K562 (cell line): ENCODE results near the gene U2SURP. TPM values are rescaled to one million over a fixed set of nuclear protein-coding genes. Genes with fewer than 3 reads are reported as not detected.

ENCODE experiments used
- BMI1 ChIP-seq: fragments of 150-350 bp; IDR thresholded peaks from 2 replicates; pipeline ENCODE4 v1.6.1; 2014; ENCODE audit warnings: low read length
- CBFB ChIP-seq: sonication (generic); formaldehyde crosslinking; IDR thresholded peaks from 2 replicates; pipeline ENCODE4 v1.4.0; 2020; ENCODE audit warnings: mild to moderate bottlenecking, missing genetic modification reagents
- DDX20 ChIP-seq: fragments of 450-650 bp; IDR thresholded peaks from 2 replicates; pipeline ENCODE4 v1.6.1; 2016; ENCODE audit warnings: missing genetic modification characterization, low read depth, mild to moderate bottlenecking, missing compliant biosample characterization, moderate library complexity
- E4F1 ChIP-seq: fragments of 250-450 bp; sonication (Bioruptor Pico); IDR thresholded peaks from 2 replicates; pipeline ENCODE4 v1.5.0; 2021; ENCODE audit warnings: mild to moderate bottlenecking, borderline replicate concordance
- ELF1 ChIP-seq: fragments of 200-800 bp; sonication (Bioruptor generic); IDR thresholded peaks from 2 replicates; pipeline ENCODE4 v1.6.1; 2016; ENCODE audit warnings: missing genetic modification characterization, missing compliant biosample characterization
- ETV1 ChIP-seq: fragments of 450-650 bp; conservative IDR thresholded peaks from 2 replicates; pipeline ENCODE4 v1.6.1; 2016; ENCODE audit warnings: missing genetic modification characterization, control low read depth, low read depth, missing compliant biosample characterization
- EZH2 ChIP-seq: IDR thresholded peaks from 2 replicates; pipeline ENCODE4 v1.6.1; 2012; ENCODE audit warnings: low read depth, mild to moderate bottlenecking, inconsistent platforms, low read length, borderline replicate concordance
- FOXJ3 ChIP-seq: sonication (generic); formaldehyde crosslinking; IDR thresholded peaks from 2 replicates; pipeline ENCODE4 v1.4.0; 2020; ENCODE audit warnings: mild to moderate bottlenecking, missing genetic modification reagents
- HOMEZ ChIP-seq: fragments of 250-450 bp; sonication (Bioruptor Pico); IDR thresholded peaks from 2 replicates; pipeline ENCODE4 v1.4.0; 2020; ENCODE audit warnings: mild to moderate bottlenecking, moderate library complexity
- ILF3 ChIP-seq: fragments of 450-650 bp; IDR thresholded peaks from 2 replicates; pipeline ENCODE4 v1.6.1; 2018; ENCODE audit warnings: antibody characterized with exemption, mild to moderate bottlenecking, moderate library complexity, borderline replicate concordance
- JUNB ChIP-seq: fragments of 450-650 bp; formaldehyde crosslinking; conservative IDR thresholded peaks from 2 replicates; pipeline ENCODE4 v1.4.0; 2020; ENCODE audit warnings: mild to moderate bottlenecking
- KAT8 ChIP-seq: fragments of 450-650 bp; IDR thresholded peaks from 2 replicates; pipeline ENCODE4 v1.6.1; 2016; ENCODE audit warnings: low read depth, mild to moderate bottlenecking
- KDM1A ChIP-seq, 2 experiments: fragments of 450-650 bp; IDR thresholded peaks; 2 replicates each; pipeline ENCODE4 v1.6.1; 2016; ENCODE audit warnings: mild to moderate bottlenecking in 2 of 2
- MAFK ChIP-seq: IDR thresholded peaks from 2 replicates; pipeline ENCODE4 v1.6.1; 2011; ENCODE audit warnings: low read length, improper control_type of control experiment
- MTA3 ChIP-seq: fragments of 450-650 bp; formaldehyde crosslinking; IDR thresholded peaks from 2 replicates; pipeline ENCODE4 v1.6.1; 2017; ENCODE audit warnings: mild to moderate bottlenecking, borderline replicate concordance
- NFATC3 ChIP-seq: fragments of 450-650 bp; IDR thresholded peaks from 2 replicates; pipeline ENCODE4 v1.6.1; 2017; ENCODE audit warnings: mild to moderate bottlenecking
- NFYB ChIP-seq: IDR thresholded peaks from 2 replicates; pipeline ENCODE4 v1.6.1; 2011; ENCODE audit warnings: mild to moderate bottlenecking, moderate library complexity; ENCODE audit not compliant: insufficient read length; ENCODE audit errors: extremely low read depth
- NR2C1 ChIP-seq, 2 experiments: fragments of 450-650 bp; IDR thresholded peaks; 2 replicates each; pipeline ENCODE4 v1.6.1; 2017; ENCODE audit warnings: mild to moderate bottlenecking in 2 of 2, antibody characterized with exemption in 1 of 2, inconsistent platforms in 1 of 2, missing compliant biosample characterization in 1 of 2, missing genetic modification characterization in 1 of 2
- POLR2AphosphoS5 ChIP-seq: IDR thresholded peaks from 2 replicates; pipeline ENCODE4 v1.6.1; 2011; ENCODE audit warnings: mild to moderate bottlenecking, low read depth, low read length, moderate library complexity; ENCODE audit not compliant: control insufficient read depth, insufficient read depth
- RNF219 ChIP-seq: fragments of 250-450 bp; sonication (Bioruptor Pico); IDR thresholded peaks from 2 replicates; pipeline ENCODE4 v1.5.0; 2022; ENCODE audit warnings: mild to moderate bottlenecking
- SP1 ChIP-seq: sonication (generic); formaldehyde crosslinking; IDR thresholded peaks from 2 replicates; pipeline ENCODE4 v1.8.1; 2022; ENCODE audit warnings: mild to moderate bottlenecking, missing genetic modification reagents
- THAP7 ChIP-seq: fragments of 250-450 bp; sonication (Bioruptor Pico); IDR thresholded peaks from 2 replicates; pipeline ENCODE4 v1.5.0; 2021
- ZZZ3 ChIP-seq: fragments of 450-650 bp; IDR thresholded peaks from 2 replicates; pipeline ENCODE4 v1.6.1; 2016; ENCODE audit warnings: antibody characterized with exemption, mild to moderate bottlenecking, moderate library complexity
- polyA plus RNA-seq, 8 experiments: library from polyadenylated mRNA; depleted of rRNA in 4 of 8; stranded (reverse) in 5 of 8; unstranded in 3 of 8; fragments of >200 nt; fragmentation: Nextera tagmentation in 2 of 8; fragmentation: Illumina TruSeq in 1 of 8; extraction: Ambion mirVana in 2 of 8; extraction: Trizol in 1 of 8; gene quantifications; 2 replicates each; pipeline versions ENCODE4 v1.2.1 to v1.2.3, GENCODE V29; 2011 to 2014; ENCODE audit warnings: inconsistent platforms in 1 of 8, missing spikeins in 1 of 8
- total RNA-seq, 7 experiments: library from RNA; depleted of rRNA in 6 of 7; stranded (reverse); fragments of >200 nt in 6 of 7; fragmentation: Illumina TruSeq in 2 of 7; extraction: Trizol in 2 of 7; gene quantifications; 2 replicates each; pipeline versions ENCODE4 v1.2.1 to v1.2.3, GENCODE V29; 2011 to 2021; ENCODE audit warnings: low replicate concordance in 1 of 7

The U2SURP gene
- total and polyA plus RNA-seq, 9 of the 15 experiments (the other 6 are each of a cell fraction or from before 2014, with no cell fraction given) = 128 to 322 (median 191) TPM

GRCh38 chr3:143001369-143002082, at the start of gene U2SURP (continued):
- TF ChIP-seq NFATC3 = no peak
- TF ChIP-seq KAT8 = no peak
- peak; percentile 40; the same call in 1 of the 2 replicates for TF ChIP-seq MAFK
- TF ChIP-seq E4F1 = no peak
- TF ChIP-seq RNF219 = no peak
- no peak for TF ChIP-seq EZH2
- peak; percentile 93 for TF ChIP-seq POLR2AphosphoS5
- no peak for TF ChIP-seq JUNB (CRISPR knock-in tag)
- no peak for TF ChIP-seq DDX20 (tag)
- TF ChIP-seq ETV1 = peak; percentile 100
- TF ChIP-seq NR2C1 (IDR thresholded peaks at IDR 0.05) = peak; percentile 91
- peak; percentile 93 for TF ChIP-seq NR2C1 (tag; IDR thresholded peaks at IDR 0.05)
- no peak for TF ChIP-seq THAP7 (CRISPR knock-in tag)
- peak; percentile 55 for TF ChIP-seq MTA3
- TF ChIP-seq KDM1A (IDR thresholded peaks at IDR 0.05) = no peak
- TF ChIP-seq ILF3 = no peak
- peak; percentile 89 for TF ChIP-seq SP1
- TF ChIP-seq BMI1 = no peak
- TF ChIP-seq CBFB (CRISPR knock-in tag) = no peak
- no peak for TF ChIP-seq NFYB
- TF ChIP-seq ZZZ3 = no peak
- peak; percentile 91 for TF ChIP-seq ELF1 (tag)
- TF ChIP-seq HOMEZ (CRISPR knock-in tag) = no peak
- no peak for TF ChIP-seq FOXJ3 (CRISPR knock-in tag)
